ENCODE results near the gene DMTF1. TPM values are rescaled to one million over a fixed set of nuclear protein-coding genes. Genes with fewer than 3 reads are reported as not detected.

Gene DMTF1
- total and polyA plus RNA-seq, 2 of the 4 experiments (the other 2 are of a cell fraction) = 59.0 to 69.0 TPM

DNA sequence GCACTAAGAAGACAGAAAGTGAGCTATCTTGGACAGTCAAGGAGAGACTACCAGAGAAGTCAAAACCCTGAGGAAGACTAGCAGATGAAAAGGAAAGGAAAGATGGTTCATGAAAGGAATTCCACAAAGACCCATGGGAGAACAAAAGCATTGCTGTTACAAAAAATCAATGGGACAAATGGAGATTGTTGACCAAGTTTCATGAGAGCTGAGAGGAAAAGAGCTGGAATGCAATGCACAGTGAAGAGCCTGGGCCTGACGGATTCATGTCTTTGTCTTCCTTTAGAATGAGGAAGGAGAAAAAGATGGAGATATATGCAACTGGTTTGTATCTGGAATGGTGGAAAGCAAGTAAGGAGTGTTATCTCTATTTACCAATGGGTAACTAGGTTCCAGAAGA lies 50.0 kb downstream of the DMTF1 start:
- no peak overlapping the region for H3K14ac ChIP-seq (replicated peaks; ENCODE audit: low read depth, low read length)
- POLR2A ChIA-PET (ENCODE audit: unreplicated experiment) = no interaction called here
- in situ Hi-C loops (cut with MboI; ENCODE audit: low sequenced_read_pairs) (no loop called here), dilution Hi-C loops (cut with HindIII; ENCODE audit: low sequenced_read_pairs, unreplicated experiment) (no loop called here), intact Hi-C loops (cut with micrococcal nuclease) (no loop called here)
- no peak overlapping the region for H4K5ac ChIP-seq (ENCODE audit: low read depth, low read length)
- H3K4me2 ChIP-seq (ENCODE audit: low read depth, low read length) = no peak overlapping the region
- no peak overlapping the region for H2AK5ac ChIP-seq (ENCODE audit: low read depth, low read length)
- H3K4ac ChIP-seq (ENCODE audit: low read depth, low read length) = no peak overlapping the region
- H3K4me3 ChIP-seq (ENCODE audit: insufficient read depth, low read depth, low read length) = no peak overlapping the region
- no peak overlapping the region for H4K8ac ChIP-seq (ENCODE audit: low read depth in 2 of 2, low read length in 2 of 2)
- no peak for ATAC-seq (ENCODE audit: low read depth)
- H3K79me1 ChIP-seq (ENCODE audit: low read depth in 1 of 2, low read length in 2 of 2) = peaks cover 22 to 52% of the 10 kb centered on the region in 2 experiments
- no peak overlapping the region for H2BK5ac ChIP-seq (ENCODE audit: low read depth, low read length, poor library complexity, severe bottlenecking)
- no peak overlapping the region for H3K27ac ChIP-seq (ENCODE audit: insufficient read depth, low read length)
- H3K36me3 ChIP-seq (ENCODE audit: control insufficient read depth, insufficient read depth, low read length) = peaks cover 21% of the 10 kb centered on the region
- H3K56ac ChIP-seq (ENCODE audit: extremely low read depth, insufficient read depth, low read length) = no peak overlapping the region
- BruUV-seq (replicated peaks) = no TSS peak
- no peak overlapping the region for H4K91ac ChIP-seq (ENCODE audit: insufficient read depth, low read depth, low read length)
- no peak overlapping the region for H3K9ac ChIP-seq (ENCODE audit: low read depth, low read length)
- no peak overlapping the region for H3K23ac ChIP-seq (ENCODE audit: low read depth, low read length)
- no peak overlapping the region for H2BK120ac ChIP-seq (ENCODE audit: low read depth, low read length)
- H3K9me1 ChIP-seq (ENCODE audit: insufficient read depth, low read length) = peaks cover 3% of the 10 kb centered on the region; the same call in 1 of the 2 replicates
- no peak overlapping the region for H2AK9ac ChIP-seq (replicated peaks; ENCODE audit: low read depth, low read length, poor library complexity)
- H4K20me1 ChIP-seq (ENCODE audit: insufficient read depth, low read length) = peaks cover 14% of the 10 kb centered on the region; the same call in 1 of the 2 replicates
- no CpG with 5 or more reads among the region's 1 CpG for WGBS, 2 experiments (ENCODE audit: extremely low coverage in 2 of 2, insufficient read length in 1 of 2)
- CTCF ChIA-PET = no interaction called here
- H3K4me1 ChIP-seq (ENCODE audit: control insufficient read depth, insufficient read depth, low read length) = no peaks in the 10 kb centered on the region
- H2BK20ac ChIP-seq (ENCODE audit: low read depth, low read length) = no peak overlapping the region
- TF ChIP-seq RAD21 (IDR thresholded peaks at IDR 0.05; ENCODE audit: low read length) = no peak
- TF ChIP-seq RCOR1 (IDR thresholded peaks at IDR 0.05; ENCODE audit: insufficient replicate concordance, low read length) = no peak
- no peak for TF ChIP-seq RFX5 (IDR thresholded peaks at IDR 0.05; ENCODE audit: low read depth, low read length)
- TF ChIP-seq MXI1 (IDR thresholded peaks at IDR 0.05; ENCODE audit: borderline replicate concordance, low read depth, low read length) = no peak
- TF ChIP-seq MAZ (IDR thresholded peaks at IDR 0.05; ENCODE audit: borderline replicate concordance, low read depth, low read length) = no peak
- TF ChIP-seq, protein P1, sequence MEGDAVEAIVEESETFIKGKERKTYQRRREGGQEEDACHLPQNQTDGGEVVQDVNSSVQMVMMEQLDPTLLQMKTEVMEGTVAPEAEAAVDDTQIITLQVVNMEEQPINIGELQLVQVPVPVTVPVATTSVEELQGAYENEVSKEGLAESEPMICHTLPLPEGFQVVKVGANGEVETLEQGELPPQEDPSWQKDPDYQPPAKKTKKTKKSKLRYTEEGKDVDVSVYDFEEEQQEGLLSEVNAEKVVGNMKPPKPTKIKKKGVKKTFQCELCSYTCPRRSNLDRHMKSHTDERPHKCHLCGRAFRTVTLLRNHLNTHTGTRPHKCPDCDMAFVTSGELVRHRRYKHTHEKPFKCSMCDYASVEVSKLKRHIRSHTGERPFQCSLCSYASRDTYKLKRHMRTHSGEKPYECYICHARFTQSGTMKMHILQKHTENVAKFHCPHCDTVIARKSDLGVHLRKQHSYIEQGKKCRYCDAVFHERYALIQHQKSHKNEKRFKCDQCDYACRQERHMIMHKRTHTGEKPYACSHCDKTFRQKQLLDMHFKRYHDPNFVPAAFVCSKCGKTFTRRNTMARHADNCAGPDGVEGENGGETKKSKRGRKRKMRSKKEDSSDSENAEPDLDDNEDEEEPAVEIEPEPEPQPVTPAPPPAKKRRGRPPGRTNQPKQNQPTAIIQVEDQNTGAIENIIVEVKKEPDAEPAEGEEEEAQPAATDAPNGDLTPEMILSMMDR (conservative IDR thresholded peaks at IDR 0.05; ENCODE audit: low read depth, low read length) = no peak
- TF ChIP-seq, protein P2, sequence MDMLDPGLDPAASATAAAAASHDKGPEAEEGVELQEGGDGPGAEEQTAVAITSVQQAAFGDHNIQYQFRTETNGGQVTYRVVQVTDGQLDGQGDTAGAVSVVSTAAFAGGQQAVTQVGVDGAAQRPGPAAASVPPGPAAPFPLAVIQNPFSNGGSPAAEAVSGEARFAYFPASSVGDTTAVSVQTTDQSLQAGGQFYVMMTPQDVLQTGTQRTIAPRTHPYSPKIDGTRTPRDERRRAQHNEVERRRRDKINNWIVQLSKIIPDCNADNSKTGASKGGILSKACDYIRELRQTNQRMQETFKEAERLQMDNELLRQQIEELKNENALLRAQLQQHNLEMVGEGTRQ (IDR thresholded peaks at IDR 0.05; ENCODE audit: low read depth, low read length) = no peak
- no peak overlapping the region for H2AFZ ChIP-seq (replicated peaks; ENCODE audit: low read length, poor library complexity)
- no peak overlapping the region for H3K18ac ChIP-seq (ENCODE audit: low read depth, low read length)
- no peak for DNase-seq
- peaks cover 14% of the 10 kb centered on the region for H3K9me3 ChIP-seq (ENCODE audit: control insufficient read depth, insufficient read depth, low read length)
- H3K27me3 ChIP-seq (ENCODE audit: control insufficient read depth, insufficient read depth, low read length) = no peaks in the 10 kb centered on the region
- no peak overlapping the region for H2BK15ac ChIP-seq (ENCODE audit: low read depth, low read length)

Data from IMR-90 (cell line).